DMS153 (cell line): ENCODE data around the gene DPH7.
"Not testable (repeated sequence)": the region's sequence is repeated elsewhere in the genome, so short reads cannot be mapped to it uniquely, and the experiment has no call there.

Source experiments
- DNase-seq: peaks from one replicate; lab custom pipeline; 2025; lab: John Stamatoyannopoulos, UW

The DPH7 gene

DNA sequence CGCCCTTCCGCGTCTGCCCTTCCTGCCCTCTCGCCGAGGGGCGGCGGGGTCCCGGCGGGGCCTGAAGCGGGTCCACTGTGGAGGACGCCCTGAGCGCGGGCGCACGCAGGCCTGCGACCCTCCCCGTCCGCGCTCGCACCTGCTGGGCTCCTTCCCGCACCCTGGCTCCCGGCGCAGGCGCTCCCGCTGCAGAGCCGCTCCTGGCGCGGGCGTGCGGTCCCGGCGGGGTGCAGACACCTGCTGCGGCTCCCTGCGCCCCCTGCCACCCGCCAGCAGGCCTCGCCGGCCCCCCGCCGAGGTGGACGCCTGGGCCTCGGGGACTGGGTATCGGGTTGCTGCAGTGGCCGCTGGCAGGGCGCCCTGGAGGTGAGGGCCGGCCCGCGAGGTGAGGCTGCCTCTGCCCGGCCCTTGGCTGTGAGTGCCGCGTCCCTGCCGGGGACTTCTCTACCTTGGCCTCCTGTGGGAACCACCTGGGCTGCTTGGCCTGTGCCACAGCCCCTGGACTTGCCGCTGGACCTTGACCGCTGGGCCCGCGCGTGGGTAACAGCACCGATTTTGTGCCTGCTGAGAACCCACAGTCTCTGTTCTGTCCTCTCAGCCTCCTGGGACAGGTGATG is 27.4 kb upstream of the DPH7 start:
- no peak for DNase-seq

DNA sequence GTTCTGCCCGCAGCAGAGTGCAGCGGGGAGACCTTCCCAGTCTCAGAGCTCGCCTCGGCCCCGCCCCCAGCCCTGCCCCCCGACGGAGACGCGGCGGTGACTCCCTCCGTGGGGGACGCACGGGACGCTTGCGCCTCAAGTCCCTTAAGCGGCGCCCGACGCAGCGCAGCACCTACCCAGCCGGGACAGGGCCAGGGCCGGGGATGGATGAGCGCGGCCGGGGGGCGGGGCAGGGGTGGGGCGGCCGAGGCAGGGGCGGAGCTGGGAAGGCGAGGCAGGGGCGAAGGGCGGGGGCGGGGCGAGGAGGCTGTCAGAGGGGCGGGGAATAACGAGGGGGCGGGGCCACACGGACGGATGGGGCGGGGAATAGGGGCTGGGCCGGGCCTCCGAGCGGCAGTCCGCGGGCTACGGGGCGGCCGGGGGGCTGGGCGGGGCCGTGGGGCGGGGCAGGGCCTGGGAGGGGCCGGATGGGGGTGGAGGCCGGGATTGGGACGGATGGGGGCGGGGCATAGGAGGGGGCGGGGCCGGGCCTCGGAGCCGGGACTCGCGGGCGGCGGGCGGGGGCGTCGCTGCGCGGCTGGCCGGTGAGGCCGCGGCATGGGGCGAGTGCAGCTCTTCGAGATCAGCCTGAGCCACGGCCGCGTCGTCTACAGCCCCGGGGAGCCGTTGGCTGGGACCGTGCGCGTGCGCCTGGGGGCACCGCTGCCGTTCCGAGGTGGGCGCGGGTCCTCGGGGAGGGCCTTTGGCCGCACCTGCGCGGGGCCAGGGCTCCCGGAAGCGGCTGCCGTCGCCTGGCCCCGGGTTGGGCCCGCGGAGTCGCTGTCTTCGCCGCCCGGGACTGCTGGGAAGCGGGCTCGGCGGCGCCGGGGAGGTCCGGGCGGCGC is 26.6 kb upstream of the DPH7 start, which contains the start of gene ARRDC1:
TSS of gene ARRDC1 (plus strand) at position 566 of the 884 bp plus-strand sequence. CDS start at position 598, 32 bp downstream.
- DNase-seq = peak; percentile 86

DNA sequence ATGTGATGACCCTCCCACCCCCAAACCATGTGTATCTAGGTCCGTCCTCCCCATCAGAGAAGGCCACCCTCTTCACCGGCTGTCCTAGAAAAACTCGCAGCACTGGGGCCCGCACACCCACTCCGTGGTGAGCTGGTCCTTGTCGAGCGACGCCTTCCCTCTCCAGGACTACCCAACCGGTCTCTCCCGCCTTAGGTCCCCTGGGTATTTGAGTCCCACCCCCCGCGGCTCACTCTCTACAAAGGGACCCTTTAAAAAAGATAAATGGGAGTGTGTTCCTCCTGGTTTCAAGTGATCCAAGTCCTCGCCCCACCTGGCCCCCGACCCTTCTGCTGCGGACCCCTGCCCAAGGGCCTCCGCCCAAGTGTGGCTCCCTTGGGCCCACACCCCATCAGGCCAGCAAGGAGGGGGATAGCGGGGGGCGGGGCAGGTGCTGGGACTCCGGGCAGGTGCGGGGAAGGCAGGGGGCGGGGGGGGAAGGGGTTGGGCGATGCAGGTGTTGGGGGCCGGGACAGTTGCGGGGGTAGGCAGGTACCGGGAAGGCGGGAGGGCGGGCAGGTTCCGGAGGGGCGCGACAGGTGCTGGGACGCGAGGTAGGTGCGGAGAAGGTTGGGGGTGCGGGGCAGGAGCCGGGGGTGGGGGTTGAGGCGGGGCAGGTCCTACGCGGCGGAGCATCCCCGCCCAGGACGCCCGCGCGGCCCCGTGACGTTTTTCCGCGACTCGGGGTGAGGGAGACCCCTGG is 25.8 kb upstream of the DPH7 start:
- DNase-seq = no peak

DNA sequence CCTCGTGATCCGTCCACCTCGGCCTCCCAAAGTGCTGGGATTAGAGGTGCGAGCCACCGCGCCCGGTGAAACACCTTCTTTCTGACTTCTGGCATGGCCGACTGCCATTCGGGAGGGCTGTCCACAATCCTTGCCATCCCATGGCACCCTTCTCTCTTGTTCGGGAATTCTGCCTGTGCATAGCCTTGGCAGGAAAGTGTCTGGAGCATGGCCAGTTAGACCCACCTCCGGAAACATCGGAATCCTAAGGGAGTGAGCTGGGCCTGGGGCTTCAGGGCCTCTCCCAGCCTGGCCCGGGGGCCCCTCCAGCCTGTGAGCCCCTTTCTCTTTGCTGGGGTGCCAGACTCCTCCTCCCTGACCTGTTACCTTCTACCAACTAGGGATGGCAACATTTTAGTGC is 25.2 kb upstream of the DPH7 start:
- no peak for DNase-seq

DNA sequence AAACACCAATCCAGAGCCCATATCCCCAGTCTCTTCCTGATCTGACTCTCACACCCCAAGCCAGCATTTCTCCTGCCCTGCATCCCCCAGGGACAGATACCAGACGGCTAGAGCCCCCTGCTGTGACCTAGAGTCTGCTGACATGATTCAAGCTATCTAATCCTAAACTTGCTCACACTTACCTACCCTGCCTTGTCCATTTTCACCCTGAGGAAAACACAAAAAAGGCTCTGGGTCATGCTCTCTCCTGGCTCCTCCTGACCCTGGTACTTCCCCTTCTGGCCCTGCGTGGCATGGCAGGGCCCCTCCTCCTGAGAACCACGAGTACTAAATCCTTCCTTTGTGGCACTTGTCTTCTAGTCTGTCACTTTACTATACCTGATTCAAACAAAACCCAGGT is 23.9 kb upstream of the DPH7 start:
- DNase-seq = no peak

DNA sequence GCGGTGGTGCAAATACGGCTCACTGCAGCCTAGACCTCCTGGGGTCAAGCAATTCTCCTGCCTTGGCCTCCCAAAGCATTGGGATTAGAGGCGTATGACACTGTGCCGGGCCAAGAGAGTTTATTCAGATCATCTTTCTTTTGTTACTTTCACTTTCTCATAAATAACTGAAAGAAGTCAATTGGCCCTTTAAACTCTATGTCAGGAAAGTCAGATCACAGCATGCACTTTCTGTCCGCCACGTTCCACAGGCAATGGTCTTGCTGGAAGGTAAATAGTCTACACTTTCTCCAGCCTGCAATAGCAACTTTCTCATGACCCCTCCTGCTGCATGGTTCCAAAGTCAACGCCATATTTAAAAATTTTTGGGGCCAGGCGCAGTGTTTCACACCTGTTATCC is 20.2 kb upstream of the DPH7 start:
- no peak for DNase-seq

DNA sequence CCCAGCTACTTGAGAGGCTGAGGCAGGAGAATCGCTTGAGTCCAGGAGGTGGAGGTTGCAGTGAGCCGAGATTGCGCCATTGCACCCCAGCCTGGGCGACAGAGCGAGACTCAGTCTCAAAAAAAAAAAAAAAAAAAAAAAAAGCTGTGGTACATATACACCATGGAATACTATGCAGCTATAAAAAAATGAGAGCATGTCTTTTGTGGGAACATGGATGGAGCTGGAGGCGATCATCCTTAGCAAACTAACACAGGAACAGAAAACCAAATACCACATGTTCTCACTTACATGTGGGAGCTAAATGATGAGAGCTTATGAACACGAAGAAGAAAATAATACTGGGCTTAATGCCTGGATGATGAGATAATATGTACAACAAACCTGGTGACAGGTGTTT is 17.9 kb upstream of the DPH7 start:
- DNase-seq = not testable (repeated sequence)

DNA sequence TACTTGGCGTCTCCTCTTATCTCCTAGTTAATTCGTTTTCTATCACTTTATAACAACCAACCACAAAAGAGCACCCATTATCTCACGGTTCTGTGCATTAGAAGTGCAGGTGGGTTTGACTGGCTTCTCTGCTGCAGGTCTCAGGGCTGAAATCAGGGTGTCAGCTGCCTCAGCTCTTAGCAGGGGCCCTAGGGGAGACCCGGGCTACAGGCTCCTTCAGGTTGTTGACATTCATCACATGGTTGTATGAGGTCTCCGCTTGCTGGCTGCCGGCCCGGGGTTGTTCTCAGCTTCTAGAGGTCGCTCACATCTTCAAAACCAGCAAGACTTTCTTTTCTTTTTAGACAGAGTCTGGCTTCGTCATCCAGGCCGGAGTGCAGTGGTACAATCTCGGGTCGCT is 14.5 kb upstream of the DPH7 start:
- DNase-seq = no peak

DNA sequence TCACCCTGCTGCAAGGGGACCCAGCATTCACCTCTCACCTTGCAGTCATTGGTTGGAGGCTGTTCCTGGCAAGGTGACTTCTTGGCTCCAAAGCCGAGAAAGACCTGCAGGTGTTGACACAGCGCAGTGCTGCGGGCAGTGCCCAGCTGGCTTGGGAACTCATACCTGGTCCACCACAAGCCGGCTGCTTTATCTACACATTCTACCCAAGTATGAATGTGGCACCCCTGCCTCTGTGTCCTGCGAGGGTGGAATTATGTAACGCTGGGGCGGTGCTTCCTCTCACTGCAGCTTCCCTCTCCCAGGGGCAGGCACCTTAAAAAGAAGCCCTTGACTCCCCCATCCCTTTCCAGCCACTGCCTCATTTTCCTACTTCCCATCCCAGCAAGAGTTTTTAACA is 14.0 kb upstream of the DPH7 start:
- no peak for DNase-seq

DNA sequence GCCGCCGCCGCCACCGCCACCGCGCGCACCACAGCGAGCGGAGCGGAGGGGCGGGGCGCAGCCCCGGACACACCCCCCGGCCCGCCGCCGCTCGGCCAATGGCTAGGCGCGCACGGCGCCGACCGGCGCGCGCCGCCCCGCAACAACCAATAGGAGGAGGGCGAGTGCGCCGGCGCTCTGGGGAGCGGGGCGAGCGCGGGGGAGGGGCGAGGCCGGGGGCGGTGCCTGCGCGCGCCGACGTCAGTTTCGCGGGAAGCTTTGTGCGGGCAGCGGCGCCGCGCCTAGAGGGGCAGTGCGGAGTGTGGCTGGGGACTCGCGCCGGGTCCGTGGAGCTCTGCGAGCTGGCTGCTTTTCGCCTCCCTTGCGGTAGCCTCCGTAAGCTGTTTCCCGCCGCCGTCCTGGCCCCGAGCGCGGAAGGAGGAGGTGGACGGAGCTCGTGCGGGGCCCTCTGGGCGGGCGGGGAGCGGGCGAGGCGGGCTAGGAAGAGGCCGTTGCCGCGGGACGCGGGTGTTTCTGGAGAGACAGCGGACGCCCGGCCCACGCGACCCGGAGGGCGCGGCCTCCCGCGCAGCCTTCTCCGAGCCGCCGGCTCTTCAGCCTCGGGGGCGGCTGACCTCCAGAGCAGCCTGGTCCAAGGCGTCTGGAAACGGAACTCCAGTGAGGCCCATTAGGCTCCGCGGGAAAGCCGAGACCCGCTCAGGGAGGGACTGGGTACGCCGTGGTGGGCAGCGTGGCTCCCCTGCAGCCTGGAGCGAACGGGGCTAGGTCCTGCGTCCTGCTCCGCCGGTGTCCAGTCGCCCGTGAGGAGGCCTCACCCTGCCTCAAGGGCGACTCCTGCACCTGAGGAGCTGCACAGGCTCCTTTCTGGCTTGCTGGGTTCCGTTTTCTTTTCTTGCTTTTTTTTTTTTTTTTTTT is 12.0 kb upstream of the DPH7 start, which contains the start of gene ZMYND19:
TSS of gene ZMYND19 (minus strand) at position 44 of the 915 bp plus-strand sequence. CDS start 249 bp downstream, outside the sequence.
- peak; percentile 72 for DNase-seq

DNA sequence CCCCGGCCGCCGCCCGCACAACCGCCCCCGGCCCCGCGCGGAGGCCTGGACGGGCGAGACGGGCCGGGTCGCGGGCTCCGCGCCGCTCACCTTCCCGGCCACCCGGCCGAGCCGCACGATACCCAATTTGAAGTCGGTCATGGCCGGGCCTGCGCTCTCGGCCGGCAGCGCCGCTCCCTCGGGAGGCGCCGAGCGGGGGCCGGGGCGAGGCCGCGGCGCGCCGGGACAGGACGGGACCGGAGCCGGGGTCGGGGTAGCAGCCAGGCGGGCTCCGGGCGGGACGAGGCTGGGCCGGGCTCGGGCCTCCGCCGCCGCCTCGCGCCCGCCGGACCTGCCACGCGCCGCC is 11.4 kb upstream of the DPH7 start:
- DNase-seq = no peak

DNA sequence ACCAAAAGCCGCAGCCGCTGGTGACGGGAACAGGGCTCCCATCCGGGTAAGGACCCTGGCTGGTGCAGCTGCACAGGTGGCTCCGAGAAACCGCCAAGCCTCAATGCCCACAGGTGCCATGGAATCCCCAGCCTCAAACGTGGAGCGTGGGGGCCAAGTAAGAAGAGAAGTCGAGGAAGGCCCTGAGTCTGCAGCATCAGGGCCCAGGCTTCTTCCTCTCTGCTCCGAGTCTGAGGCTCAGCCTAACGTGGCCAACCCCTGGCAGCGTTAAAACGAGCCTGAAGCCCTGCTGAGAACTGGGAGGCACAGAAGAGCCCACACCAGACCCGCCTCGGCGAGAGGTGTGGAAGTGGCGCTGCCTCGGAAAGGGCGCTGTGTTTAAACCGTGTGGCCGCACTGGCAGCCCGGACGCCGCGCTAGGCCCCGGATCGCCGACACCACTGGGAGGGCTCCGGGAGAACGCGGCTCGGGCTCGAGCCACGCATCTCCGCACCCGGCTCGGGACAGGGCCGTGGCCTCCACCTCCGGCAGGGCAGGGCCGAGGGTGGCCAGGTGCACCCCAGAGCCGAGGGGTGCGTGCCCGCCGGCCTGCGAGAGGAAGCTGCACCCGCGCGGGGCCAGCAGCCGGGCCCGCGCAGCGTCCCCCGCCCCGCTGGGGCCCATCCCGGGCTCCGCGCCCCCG is 10.9 kb upstream of the DPH7 start:
- no peak for DNase-seq

DNA sequence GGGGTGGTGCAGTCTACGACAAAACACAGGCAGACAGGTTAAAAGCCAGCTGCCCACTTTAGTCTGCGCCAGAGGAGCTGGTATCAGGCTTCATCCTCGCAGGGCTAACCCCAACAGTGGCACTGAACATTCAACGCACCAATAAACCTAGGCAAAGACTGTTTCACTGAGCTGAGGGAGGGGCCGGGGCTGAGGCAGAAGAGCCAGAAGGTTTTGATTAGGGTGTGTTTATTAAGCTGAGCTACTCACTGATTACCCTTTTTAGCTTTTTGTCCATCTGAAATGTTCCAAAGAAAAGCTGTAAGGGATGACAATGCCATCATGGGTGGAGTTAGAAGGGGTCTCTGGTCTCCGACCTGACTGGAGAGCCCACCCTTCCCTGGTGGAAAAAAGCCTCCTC is 10.2 kb upstream of the DPH7 start:
- no peak for DNase-seq

DNA sequence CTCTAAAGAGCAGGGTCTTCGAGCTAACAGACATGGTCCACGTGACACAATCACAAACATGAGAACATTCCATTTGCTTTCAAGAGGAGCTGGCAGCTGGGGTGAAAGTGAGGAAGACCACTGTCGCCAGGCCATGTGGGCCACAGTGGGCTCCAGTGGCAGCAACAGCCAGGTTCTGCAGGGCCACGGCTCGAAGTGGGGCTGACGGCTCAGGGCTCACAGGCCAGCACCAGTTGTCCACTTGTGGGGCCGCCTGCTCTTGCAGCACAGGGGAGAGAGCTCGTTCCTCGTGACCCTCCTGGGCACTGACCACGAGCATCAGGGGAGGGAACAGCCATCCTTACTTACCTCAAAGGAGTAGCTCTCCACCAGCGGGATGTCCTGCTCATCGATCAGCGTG is 9.6 kb upstream of the DPH7 start:
- DNase-seq = no peak

DNA sequence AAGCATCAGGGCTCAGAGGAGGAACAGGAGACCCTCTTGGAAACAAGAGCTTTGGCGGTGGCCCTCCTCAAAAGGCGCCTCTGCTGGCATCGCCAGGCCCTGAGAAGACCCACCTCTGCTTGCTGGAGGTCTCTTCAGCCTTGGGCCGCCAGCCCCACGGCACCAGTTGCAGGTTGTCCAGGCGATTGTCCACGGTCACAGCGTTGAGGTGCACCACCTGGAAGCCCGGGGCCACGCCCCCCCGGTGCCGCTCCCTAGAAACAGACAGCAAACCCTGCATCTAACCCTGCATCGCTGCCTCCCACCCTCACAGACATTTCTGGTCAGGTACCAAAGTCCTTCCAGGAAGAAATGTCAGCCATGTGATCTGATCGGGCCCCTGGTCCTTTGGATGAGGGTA is 8.1 kb upstream of the DPH7 start:
- no peak for DNase-seq

DNA sequence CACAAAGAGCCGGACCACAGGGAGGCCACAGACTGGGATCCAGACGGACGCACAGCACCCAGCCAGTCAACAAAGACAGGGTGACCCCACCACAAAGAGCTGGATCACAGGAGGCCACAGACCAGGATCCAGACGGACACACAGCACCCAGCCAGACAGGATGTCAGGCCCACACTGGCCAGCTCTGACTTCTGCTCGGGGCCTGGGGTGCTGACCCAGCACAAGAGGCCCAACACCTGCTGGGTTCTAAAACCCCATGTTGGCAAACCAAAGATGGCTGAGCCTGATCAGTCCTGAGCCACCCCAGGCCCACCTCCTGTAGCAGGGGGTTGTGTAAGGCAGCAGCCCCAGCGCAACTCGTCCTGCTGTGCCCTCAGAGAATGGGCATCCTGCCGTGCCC is 5.2 kb upstream of the DPH7 start:
- DNase-seq = no peak

DNA sequence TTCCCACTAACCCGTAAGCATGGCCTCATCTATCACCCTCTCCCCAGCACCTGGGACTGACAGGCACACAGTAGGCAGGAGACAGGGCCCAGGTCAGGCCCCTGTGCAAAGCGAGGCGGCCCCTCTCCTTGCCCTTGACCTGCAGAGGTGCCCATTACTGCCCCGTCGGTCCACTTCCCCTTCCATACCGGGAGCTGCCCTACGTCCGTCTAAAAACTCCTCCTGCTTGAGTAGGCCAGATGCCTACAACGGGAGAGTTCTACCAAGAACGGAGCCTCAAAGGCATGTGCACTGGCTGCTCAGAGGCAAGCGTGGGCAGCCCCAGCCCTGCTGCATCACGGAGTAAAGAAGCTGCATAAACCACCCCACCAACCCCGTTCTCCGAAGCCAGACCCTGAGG is 4.6 kb upstream of the DPH7 start:
- no peak for DNase-seq

DNA sequence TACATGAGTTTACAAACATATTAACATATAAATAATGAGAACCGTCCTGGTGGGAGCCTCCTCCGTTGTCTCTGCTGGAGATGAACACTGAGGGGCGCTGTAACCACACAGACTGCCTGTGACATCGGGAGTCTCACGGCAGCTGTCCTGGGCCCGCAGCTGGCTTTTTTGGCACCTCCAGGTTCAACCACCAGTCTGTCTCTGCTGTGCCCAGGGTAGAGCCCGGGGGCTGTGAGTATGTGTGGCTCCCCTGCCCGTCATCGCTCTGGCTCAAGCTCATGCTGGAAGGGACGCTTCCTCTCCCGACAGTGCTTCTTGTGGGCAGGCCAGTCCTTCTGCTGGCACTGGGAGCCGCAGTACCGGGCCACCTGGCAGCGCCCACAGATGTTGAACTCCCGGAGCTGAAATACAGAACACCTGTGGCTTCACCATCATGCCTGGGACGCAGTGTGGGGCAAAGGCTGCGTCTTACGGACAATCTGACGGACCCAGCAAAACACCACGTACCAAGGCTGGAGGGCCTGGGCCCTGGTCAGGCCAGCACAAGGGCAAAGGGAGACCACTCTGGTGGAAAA is 3.6 kb upstream of the DPH7 start:
- no peak for DNase-seq

DNA sequence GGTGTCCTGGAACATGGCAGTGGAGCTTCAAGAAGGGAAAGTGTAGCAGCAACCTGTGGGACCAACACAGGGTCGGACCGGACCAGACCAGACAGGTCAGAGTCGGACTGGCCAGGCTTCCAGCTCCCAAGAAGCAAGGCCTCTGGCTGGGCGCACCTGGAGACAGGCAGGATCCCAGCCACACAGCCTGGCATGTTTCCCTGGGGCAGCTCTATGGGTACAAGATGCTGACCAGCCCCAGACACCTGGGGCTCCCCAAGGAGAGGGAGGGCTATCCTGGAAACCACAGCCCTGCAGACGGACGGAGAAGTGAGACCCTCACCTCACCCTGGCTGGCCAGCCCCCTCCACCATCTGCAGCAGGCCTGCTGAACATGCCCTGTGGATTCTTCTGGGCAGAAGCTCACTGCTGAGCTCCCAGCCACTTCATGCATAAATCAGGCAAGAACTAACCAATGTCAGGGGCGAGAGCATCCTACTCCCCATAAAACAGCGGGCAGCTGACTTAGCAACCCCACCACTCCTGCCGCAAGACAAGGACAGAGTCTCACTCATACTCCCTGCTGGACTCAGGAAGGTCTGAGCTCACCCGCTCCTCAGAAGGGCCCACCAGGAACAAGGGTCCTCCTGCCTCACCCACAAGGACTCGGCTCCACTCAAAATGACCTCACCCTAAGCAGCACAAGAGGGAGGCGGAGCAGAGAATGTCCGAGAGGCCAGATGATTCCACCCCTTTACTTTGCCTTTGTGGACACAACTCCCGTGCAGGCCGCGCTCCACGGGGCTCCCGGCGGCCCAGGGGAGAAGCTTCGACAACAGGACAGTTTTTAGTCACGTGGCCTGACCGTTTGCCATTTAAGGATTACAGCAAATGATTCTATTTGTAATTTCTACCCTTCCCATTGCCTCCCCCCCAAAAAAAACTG is 2.9 kb upstream of the DPH7 start:
- no peak for DNase-seq

DNA sequence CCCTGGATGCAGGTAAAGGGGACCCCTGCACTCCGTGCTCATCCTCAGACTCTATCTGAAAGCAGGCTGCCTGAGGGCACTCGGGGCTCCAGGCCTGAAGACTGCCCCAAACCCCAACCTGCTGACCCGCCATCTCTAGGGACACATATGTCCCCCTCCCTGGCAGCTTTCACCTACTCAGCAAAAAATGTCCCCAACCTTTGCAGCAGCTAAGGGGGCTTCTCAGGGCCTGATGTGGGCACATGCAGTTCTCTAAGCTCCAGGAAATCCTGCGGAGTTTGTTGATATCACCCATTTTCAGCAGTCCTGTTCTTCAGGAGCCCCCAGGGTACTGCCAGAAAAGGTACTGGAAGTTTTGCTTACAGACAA is 2.2 kb upstream of the DPH7 start:
- no peak for DNase-seq
